AG04450 (cell line): ENCODE results near the gene SLC16A2. TPM values are rescaled to one million over a fixed set of nuclear protein-coding genes. Genes with fewer than 3 reads are reported as not detected.
A peak's percentile ranks its signal among the peaks of the same experiment; 100 is the strongest.

Experiments used
- CTCF ChIA-PET: fragments of 300-600, 350-600 bp; formaldehyde crosslinking; extraction: SDS; loops from one replicate; lab custom pipeline; 2022; ENCODE audit warnings: antibody characterized with exemption, inconsistent platforms; lab: Charles Lee
- POLR2A ChIA-PET: fragments of 350-600 bp; formaldehyde crosslinking; extraction: SDS; loops from one replicate; lab custom pipeline; 2021; ENCODE audit warnings: antibody characterized with exemption, inconsistent platforms; lab: Yijun Ruan, JAX
- DNase-seq: peaks from one replicate; pipeline ENCODE4 v3.0.0-alpha.2; 2011; ENCODE audit warnings: low read depth, low spot score
- H3K27ac ChIP-seq: one replicate; pipeline ENCODE4 v1.5.1; 2012; ENCODE audit warnings: low read depth, low read length, control low read depth
- H3K27me3 ChIP-seq: one replicate; pipeline ENCODE4 v1.6.0; 2012; ENCODE audit warnings: low read length; ENCODE audit not compliant: control insufficient read depth, insufficient read depth
- H3K4me3 ChIP-seq: 2 replicates; pipeline ENCODE4 v1.5.1; 2011; ENCODE audit warnings: mild to moderate bottlenecking, low read depth, low read length, control low read depth
- H3K9me3 ChIP-seq: 2 replicates; pipeline ENCODE4 v1.5.1; 2012; ENCODE audit warnings: low read length; ENCODE audit not compliant: control insufficient read depth, insufficient read depth
- polyA plus RNA-seq: library from polyadenylated mRNA; depleted of rRNA; stranded (reverse); fragments of >200 nt; gene quantifications from 2 replicates; pipeline ENCODE4 v1.2.3, GENCODE V29; 2011
- TF ChIP-seq, protein P1 (sequence below): IDR thresholded peaks from 2 replicates; pipeline ENCODE4 v1.5.1; 2011; ENCODE audit warnings: low read depth, low read length, control low read depth, inconsistent platforms

Gene SLC16A2
- polyA plus RNA-seq, 1 experiment = 42.6 TPM

DNA sequence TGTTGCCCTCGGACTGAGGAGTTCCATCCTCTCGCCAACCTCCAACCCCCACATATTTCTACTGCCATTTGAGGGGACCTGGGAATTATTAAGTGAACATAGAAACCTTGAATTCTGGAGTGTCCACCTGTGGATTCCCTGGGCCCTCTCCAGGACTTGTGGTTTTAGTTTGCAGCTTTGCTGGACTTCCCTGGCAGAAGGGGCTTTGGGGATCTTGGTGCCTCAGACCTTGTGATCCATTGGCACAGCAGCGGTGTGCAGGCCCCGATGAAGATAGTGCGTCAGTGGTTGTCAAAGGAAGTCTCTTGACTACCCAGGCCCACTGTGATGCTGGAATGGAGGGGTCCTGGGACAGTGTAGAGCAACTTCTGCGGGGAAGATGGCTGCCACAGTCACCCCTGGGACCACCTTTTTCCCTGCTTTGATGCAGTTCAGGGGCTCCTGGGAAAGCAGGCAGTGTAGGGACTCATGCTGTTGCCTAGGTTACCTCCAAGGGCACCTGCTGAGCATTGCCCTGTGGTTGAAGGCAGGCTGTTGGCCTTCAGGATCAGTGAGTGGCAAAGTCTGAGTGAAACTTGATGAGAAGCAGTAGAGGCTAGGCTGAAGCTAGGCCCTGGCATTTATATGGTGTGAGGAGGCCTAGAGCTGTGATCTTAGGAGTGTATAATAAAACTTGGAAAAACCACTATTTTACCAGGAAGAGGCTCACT lies 2.2 kb downstream of the SLC16A2 start:
- TF ChIP-seq, protein P1, sequence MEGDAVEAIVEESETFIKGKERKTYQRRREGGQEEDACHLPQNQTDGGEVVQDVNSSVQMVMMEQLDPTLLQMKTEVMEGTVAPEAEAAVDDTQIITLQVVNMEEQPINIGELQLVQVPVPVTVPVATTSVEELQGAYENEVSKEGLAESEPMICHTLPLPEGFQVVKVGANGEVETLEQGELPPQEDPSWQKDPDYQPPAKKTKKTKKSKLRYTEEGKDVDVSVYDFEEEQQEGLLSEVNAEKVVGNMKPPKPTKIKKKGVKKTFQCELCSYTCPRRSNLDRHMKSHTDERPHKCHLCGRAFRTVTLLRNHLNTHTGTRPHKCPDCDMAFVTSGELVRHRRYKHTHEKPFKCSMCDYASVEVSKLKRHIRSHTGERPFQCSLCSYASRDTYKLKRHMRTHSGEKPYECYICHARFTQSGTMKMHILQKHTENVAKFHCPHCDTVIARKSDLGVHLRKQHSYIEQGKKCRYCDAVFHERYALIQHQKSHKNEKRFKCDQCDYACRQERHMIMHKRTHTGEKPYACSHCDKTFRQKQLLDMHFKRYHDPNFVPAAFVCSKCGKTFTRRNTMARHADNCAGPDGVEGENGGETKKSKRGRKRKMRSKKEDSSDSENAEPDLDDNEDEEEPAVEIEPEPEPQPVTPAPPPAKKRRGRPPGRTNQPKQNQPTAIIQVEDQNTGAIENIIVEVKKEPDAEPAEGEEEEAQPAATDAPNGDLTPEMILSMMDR = no peak
- CTCF ChIA-PET = interaction anchor here (1.2 to 1.6 kb wide), 2 partner anchors 13 to 112 kb away, joined by 3 to 4 read pairs; no protein-coding TSS in a partner anchor
- Histone ChIP-seq H3K27me3 (no peaks in the 10 kb centered on the region), H3K4me3 (peak overlapping the region; percentile 68), H3K9me3 (no peaks in the 10 kb centered on the region), H3K27ac (peak overlapping the region; percentile 47)
- no peak for DNase-seq
- POLR2A ChIA-PET = interaction anchor here (0.6 to 2.8 kb wide), 2 partner anchors 82 to 111 kb away, joined by 3 to 9 read pairs; no protein-coding TSS in a partner anchor

DNA sequence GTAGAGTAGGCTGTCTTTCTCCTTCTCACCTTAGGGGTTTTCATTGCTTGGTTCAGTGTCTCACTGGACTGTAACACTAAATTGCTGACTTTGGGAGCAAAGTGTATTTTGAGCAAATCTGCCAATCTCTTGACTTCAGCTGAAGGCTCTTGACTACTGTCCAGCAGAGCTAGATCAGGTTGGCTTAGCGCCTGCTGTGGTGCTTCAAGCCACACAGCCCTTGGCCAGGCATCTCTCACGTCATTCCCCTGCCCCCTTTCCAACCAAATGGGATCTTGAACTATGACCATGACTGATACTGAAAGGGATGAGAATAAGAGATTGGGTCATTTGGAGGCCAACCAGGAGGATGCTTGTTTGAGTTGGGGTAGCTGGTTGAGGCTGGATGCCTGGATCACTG lies 4.8 kb downstream of the SLC16A2 start:
- CTCF ChIA-PET = no interaction called here
- DNase-seq = no peak

DNA sequence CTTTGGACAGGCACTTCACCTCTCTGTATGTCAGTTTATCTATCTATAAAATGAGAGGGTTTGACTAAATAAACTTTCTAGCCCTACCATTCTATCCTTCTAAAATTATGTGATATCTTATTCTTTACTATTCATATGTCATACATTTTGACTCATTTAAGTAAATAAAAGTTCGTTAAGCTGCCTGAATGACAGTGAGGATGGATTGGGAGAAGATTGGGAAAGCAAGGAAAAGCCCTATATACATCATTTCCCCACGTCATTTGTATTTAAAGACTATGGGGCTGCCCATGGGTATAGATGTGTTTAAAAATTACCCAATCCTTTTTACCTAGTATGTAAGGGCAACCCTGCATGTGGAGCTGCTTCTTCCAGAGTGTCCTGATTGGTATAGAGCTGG lies 5.3 kb downstream of the SLC16A2 start:
- TF ChIP-seq, protein P1 = no peak
- Histone ChIP-seq H3K27ac (no peak overlapping the region), H3K4me3 (no peak overlapping the region), H3K27me3 (no peaks in the 10 kb centered on the region), H3K9me3 (no peaks in the 10 kb centered on the region)
- DNase-seq = no peak
- ChIA-PET POLR2A (no interaction called here), CTCF (no interaction called here)

More for the DNA sequence above, 4.8 kb downstream of the SLC16A2 start:
- Histone ChIP-seq H3K27me3 (no peaks in the 10 kb centered on the region), H3K27ac (no peak overlapping the region), H3K9me3 (no peaks in the 10 kb centered on the region), H3K4me3 (no peak overlapping the region)
- POLR2A ChIA-PET = no interaction called here
- TF ChIP-seq, protein P1 = no peak

DNA sequence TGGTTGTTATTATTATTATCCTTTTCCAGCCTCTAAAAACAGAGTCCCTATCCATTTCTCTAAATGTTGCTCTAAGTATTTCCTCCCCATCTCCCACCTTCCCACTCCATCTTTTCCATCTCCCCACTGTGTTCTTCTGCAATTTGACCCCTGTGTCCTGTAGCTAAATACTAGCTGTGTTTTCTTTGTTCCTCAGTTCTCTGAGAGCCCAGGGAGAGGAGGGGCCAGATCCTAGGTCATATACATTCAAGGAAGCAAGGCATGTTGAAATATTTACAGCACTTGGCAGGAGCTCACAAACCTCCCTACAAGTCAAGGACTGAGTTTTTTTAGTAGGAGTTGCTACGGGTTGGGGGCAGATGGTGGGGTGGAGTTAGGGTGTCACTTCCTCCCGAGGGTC lies 10.5 kb downstream of the SLC16A2 start:
- Histone ChIP-seq H3K27ac (no peak overlapping the region), H3K27me3 (no peaks in the 10 kb centered on the region), H3K4me3 (no peak overlapping the region), H3K9me3 (no peaks in the 10 kb centered on the region)
- CTCF ChIA-PET = no interaction called here
- POLR2A ChIA-PET = no interaction called here
- DNase-seq = no peak
- TF ChIP-seq, protein P1 = no peak

DNA sequence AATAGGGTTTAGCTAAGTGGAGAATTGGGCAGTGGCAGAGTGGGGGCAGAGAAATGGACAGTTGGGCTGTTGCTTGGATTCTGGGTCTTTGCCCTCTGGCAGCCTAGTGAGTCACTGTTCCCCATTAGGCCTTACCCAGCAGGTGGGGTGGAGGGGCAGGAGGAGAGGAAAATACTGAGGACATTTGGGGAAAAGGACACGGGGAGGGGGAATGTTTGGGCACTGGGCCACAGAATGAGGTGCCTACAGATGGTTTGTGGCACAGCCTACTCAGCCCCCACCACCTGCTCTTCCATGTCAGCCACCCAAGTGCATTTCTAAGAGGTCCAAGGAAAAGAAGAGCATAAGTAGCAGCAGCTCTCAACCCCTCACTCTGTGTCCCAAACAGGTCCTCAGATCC lies 13.0 kb downstream of the SLC16A2 start:
- ChIA-PET POLR2A (no interaction called here), CTCF (no interaction called here)
- DNase-seq = no peak
- Histone ChIP-seq H3K9me3 (no peaks in the 10 kb centered on the region), H3K27me3 (no peaks in the 10 kb centered on the region), H3K27ac (no peak overlapping the region), H3K4me3 (no peak overlapping the region)
- TF ChIP-seq, protein P1 = no peak
